ENCODE results near the gene SZT2.

GRCh38 chr1:43492826-43493225 lies 103.1 kb downstream of the SZT2 start:
- TF ChIP-seq, protein P1, sequence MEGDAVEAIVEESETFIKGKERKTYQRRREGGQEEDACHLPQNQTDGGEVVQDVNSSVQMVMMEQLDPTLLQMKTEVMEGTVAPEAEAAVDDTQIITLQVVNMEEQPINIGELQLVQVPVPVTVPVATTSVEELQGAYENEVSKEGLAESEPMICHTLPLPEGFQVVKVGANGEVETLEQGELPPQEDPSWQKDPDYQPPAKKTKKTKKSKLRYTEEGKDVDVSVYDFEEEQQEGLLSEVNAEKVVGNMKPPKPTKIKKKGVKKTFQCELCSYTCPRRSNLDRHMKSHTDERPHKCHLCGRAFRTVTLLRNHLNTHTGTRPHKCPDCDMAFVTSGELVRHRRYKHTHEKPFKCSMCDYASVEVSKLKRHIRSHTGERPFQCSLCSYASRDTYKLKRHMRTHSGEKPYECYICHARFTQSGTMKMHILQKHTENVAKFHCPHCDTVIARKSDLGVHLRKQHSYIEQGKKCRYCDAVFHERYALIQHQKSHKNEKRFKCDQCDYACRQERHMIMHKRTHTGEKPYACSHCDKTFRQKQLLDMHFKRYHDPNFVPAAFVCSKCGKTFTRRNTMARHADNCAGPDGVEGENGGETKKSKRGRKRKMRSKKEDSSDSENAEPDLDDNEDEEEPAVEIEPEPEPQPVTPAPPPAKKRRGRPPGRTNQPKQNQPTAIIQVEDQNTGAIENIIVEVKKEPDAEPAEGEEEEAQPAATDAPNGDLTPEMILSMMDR (CRISPR knock-in tag; IDR thresholded peaks at IDR 0.05): no peak
- TF ChIP-seq NFIC (IDR thresholded peaks at IDR 0.05; ENCODE audit: low read length) (no peak), SMAD1 (CRISPR knock-in tag; IDR thresholded peaks at IDR 0.05; ENCODE audit: borderline replicate concordance, low read depth) (no peak), PITX1 (CRISPR knock-in tag; IDR thresholded peaks at IDR 0.05) (no peak), RFX1 (IDR thresholded peaks at IDR 0.05) (no peak), FOXA1 (IDR thresholded peaks at IDR 0.05) (no peak), FOXA1 (CRISPR knock-in tag; IDR thresholded peaks at IDR 0.05) (no peak), SRF (IDR thresholded peaks at IDR 0.05; ENCODE audit: low read depth, low read length) (no peak), TAF1 (CRISPR knock-in tag; IDR thresholded peaks at IDR 0.05) (no peak), TBP (CRISPR knock-in tag; IDR thresholded peaks at IDR 0.05) (no peak), ZSCAN30 (CRISPR knock-in tag; IDR thresholded peaks at IDR 0.05) (no peak)
- TF ChIP-seq, protein P2, sequence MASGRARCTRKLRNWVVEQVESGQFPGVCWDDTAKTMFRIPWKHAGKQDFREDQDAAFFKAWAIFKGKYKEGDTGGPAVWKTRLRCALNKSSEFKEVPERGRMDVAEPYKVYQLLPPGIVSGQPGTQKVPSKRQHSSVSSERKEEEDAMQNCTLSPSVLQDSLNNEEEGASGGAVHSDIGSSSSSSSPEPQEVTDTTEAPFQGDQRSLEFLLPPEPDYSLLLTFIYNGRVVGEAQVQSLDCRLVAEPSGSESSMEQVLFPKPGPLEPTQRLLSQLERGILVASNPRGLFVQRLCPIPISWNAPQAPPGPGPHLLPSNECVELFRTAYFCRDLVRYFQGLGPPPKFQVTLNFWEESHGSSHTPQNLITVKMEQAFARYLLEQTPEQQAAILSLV (CRISPR knock-in tag; IDR thresholded peaks at IDR 0.05; ENCODE audit: borderline replicate concordance): no peak
